SK-N-SH (cell line): Measurements from ENCODE around the gene ADAMTSL1. TPM values are rescaled to one million over a fixed set of nuclear protein-coding genes. Genes with fewer than 3 reads are reported as not detected.

ENCODE experiments used
- CTCF ChIA-PET: fragments of 300-600, 350-600 bp; formaldehyde crosslinking; extraction: SDS; loops from one replicate; lab custom pipeline; 2021; lab: Yijun Ruan, JAX
- POLR2A ChIA-PET: fragments of 350-600 bp; sonication (Branson Sonifier 250); formaldehyde crosslinking; extraction: SDS; loops from one replicate; lab custom pipeline; 2020; ENCODE audit warnings: antibody characterized with exemption, inconsistent platforms; lab: Yijun Ruan, JAX
- DNase-seq: peaks from one replicate; pipeline ENCODE4 v3.0.0; 2012
- H2AFZ ChIP-seq: fragments of 200-600 bp; sonication (generic); 2 replicates; pipeline ENCODE4 v1.8.1; 2016; ENCODE audit warnings: antibody characterized with exemption, mild to moderate bottlenecking, low read depth
- H3F3A ChIP-seq: fragments of 200-600 bp; sonication (generic); replicated peaks from 2 replicates; pipeline ENCODE3; 2016; ENCODE audit warnings: antibody characterized with exemption, mild to moderate bottlenecking; ENCODE audit not compliant: insufficient read depth
- H3K27ac ChIP-seq, 2 experiments: fragments of 200-500 bp in 1 of 2; fragments of 200-600 bp in 1 of 2; sonication (Bioruptor generic) in 1 of 2; sonication (generic), shearing (Covaris generic) in 1 of 2; 2 replicates each; pipeline versions ENCODE4 v1.5.1 to v1.6.1; 2014 to 2016; ENCODE audit warnings: low read depth in 2 of 2, inconsistent platforms in 1 of 2, low read length in 1 of 2, mild to moderate bottlenecking in 1 of 2, mixed read lengths in 1 of 2
- H3K27me3 ChIP-seq: fragments of 200-600 bp; sonication (generic), shearing (Covaris generic); 2 replicates; pipeline ENCODE4 v1.6.1; 2016; ENCODE audit warnings: mixed run types; ENCODE audit not compliant: insufficient read depth
- H3K36me3 ChIP-seq, 2 experiments: fragments of 200-500 bp in 1 of 2; fragments of 200-600 bp in 1 of 2; sonication (Bioruptor generic) in 1 of 2; sonication (generic) in 1 of 2; replicated peaks in 1 of 2; 2 replicates each; pipeline versions ENCODE3 to v1.5.1; 2014 to 2016; ENCODE audit warnings: low read length in 1 of 2, mild to moderate bottlenecking in 1 of 2; ENCODE audit not compliant: insufficient read depth in 2 of 2, control insufficient read depth in 1 of 2
- H3K4me1 ChIP-seq, 2 experiments: fragments of 200-500 bp in 1 of 2; fragments of 200-600 bp in 1 of 2; sonication (Bioruptor generic) in 1 of 2; sonication (generic), shearing (Covaris generic) in 1 of 2; 2 replicates each; pipeline versions ENCODE4 v1.5.1 to v1.6.1; 2014 to 2016; ENCODE audit warnings: low read depth in 1 of 2, low read length in 1 of 2, mixed run types in 1 of 2; ENCODE audit not compliant: insufficient read depth in 2 of 2, control insufficient read depth in 1 of 2
- H3K4me2 ChIP-seq: fragments of 200-600 bp; sonication (generic), shearing (Covaris generic); 2 replicates; pipeline ENCODE4 v1.6.1; 2017; ENCODE audit warnings: mixed run types
- H3K4me3 ChIP-seq, 2 experiments: fragments of 200-500 bp in 1 of 2; fragments of 200-600 bp in 1 of 2; sonication (Bioruptor generic) in 1 of 2; sonication (generic), shearing (Covaris generic) in 1 of 2; 2 replicates each; pipeline versions ENCODE4 v1.5.1 to v1.8.1; 2014 to 2016; ENCODE audit warnings: low read depth in 2 of 2, inconsistent platforms in 1 of 2, low read length in 1 of 2, mild to moderate bottlenecking in 1 of 2, mixed read lengths in 1 of 2, moderate library complexity in 1 of 2
- H3K79me2 ChIP-seq: fragments of 200-600 bp; sonication (generic); 2 replicates; pipeline ENCODE4 v1.8.1; 2017; ENCODE audit warnings: mild to moderate bottlenecking; ENCODE audit not compliant: insufficient read depth
- H3K9ac ChIP-seq: fragments of 200-600 bp; sonication (generic); 2 replicates; pipeline ENCODE4 v1.6.1; 2017; ENCODE audit warnings: mixed run types
- H3K9me2 ChIP-seq: fragments of 200-600 bp; sonication (generic); 2 replicates; pipeline ENCODE4 v1.6.1; 2017; ENCODE audit warnings: mixed run types
- H3K9me3 ChIP-seq: fragments of 200-600 bp; sonication (generic); 2 replicates; pipeline ENCODE4 v1.6.1; 2017; ENCODE audit warnings: mixed run types, mild to moderate bottlenecking, moderate library complexity
- H4K20me1 ChIP-seq: fragments of 200-600 bp; sonication (generic); 2 replicates; pipeline ENCODE4 v1.6.1; 2017; ENCODE audit warnings: mild to moderate bottlenecking, mixed run types; ENCODE audit not compliant: insufficient read depth
- CTCF ChIP-seq: fragments of 200-600 bp; sonication (generic); IDR thresholded peaks from 2 replicates; pipeline ENCODE4 v1.6.1; 2017; ENCODE audit warnings: antibody characterized with exemption, mild to moderate bottlenecking, moderate library complexity
- ELF1 ChIP-seq: IDR thresholded peaks from 2 replicates; pipeline ENCODE4 v1.4.0; 2012
- FOSL2 ChIP-seq: IDR thresholded peaks from 2 replicates; pipeline ENCODE4 v1.4.0; 2012; ENCODE audit warnings: low read depth, mild to moderate bottlenecking, moderate library complexity, borderline replicate concordance
- FOXJ3 ChIP-seq: sonication (generic); formaldehyde crosslinking; IDR thresholded peaks from 2 replicates; pipeline ENCODE4 v1.5.1; 2020; ENCODE audit warnings: mild to moderate bottlenecking, missing genetic modification reagents
- FOXM1 ChIP-seq: IDR thresholded peaks from 2 replicates; pipeline ENCODE4 v1.4.0; 2012; ENCODE audit warnings: low read depth, mild to moderate bottlenecking
- JUND ChIP-seq: IDR thresholded peaks from 2 replicates; pipeline ENCODE4 v1.4.0; 2012
- MXI1 ChIP-seq: IDR thresholded peaks from 2 replicates; pipeline ENCODE4 v1.6.1; 2012; ENCODE audit warnings: mild to moderate bottlenecking, low read depth, low read length, improper control_type of control experiment
- NRF1 ChIP-seq: IDR thresholded peaks from 2 replicates; pipeline ENCODE4 v1.6.1; 2012; ENCODE audit warnings: low read depth, mild to moderate bottlenecking, low read length
- PBX3 ChIP-seq: IDR thresholded peaks from 2 replicates; pipeline ENCODE4; 2012
- RAD21 ChIP-seq: IDR thresholded peaks from 2 replicates; pipeline ENCODE4 v1.6.1; 2012; ENCODE audit warnings: mild to moderate bottlenecking, low read length
- REST ChIP-seq: IDR thresholded peaks from 2 replicates; pipeline ENCODE4 v1.6.1; 2012; ENCODE audit warnings: mild to moderate bottlenecking, low read depth, low read length, moderate library complexity
- RFX5 ChIP-seq: IDR thresholded peaks from 2 replicates; pipeline ENCODE4 v1.6.1; 2012; ENCODE audit warnings: mild to moderate bottlenecking, improper control_type of control experiment, low read length
- SIN3A ChIP-seq: IDR thresholded peaks from 2 replicates; pipeline ENCODE4 v1.6.1; 2012; ENCODE audit warnings: low read depth, mild to moderate bottlenecking, low read length, moderate library complexity, borderline replicate concordance
- TAF1 ChIP-seq: IDR thresholded peaks from 2 replicates; pipeline ENCODE4 v1.6.1; 2012; ENCODE audit warnings: low read depth, mild to moderate bottlenecking, low read length, moderate library complexity, borderline replicate concordance
- TCF12 ChIP-seq: IDR thresholded peaks from 2 replicates; pipeline ENCODE4 v1.4.0; 2012
- TEAD4 ChIP-seq: IDR thresholded peaks from 2 replicates; pipeline ENCODE4 v1.4.0; 2012; ENCODE audit warnings: mild to moderate bottlenecking, borderline replicate concordance; ENCODE audit not compliant: insufficient read depth
- USF1 ChIP-seq: IDR thresholded peaks from 2 replicates; pipeline ENCODE4 v1.4.0; 2012; ENCODE audit warnings: low read depth, borderline replicate concordance
- USF2 ChIP-seq: fragments of 150-350 bp; IDR thresholded peaks from 2 replicates; pipeline ENCODE4 v1.6.1; 2017; ENCODE audit warnings: antibody characterized with exemption, low read length, low read depth, borderline replicate concordance
- polyA plus RNA-seq, 3 experiments: library from polyadenylated mRNA; depleted of rRNA; stranded (reverse); fragments of >200 nt; gene quantifications; 2 replicates each; pipeline ENCODE4 v1.2.3, GENCODE V29; 2012

Gene ADAMTSL1
- polyA plus RNA-seq, 1 of the 3 experiments (the other 2 are of a cell fraction): 114 TPM

- TF ChIP-seq PBX3: no peak
- no peak for TF ChIP-seq REST
- no peak for TF ChIP-seq TAF1
- no peak for TF ChIP-seq TCF12
- no peak for TF ChIP-seq JUND
- TF ChIP-seq, all 33 proteins: peak for 0
These were observed 419.5 kb downstream of the ADAMTSL1 start (continued) for GRCh38 chr9:18893491-18893890.

GRCh38 chr9:18896004-18896403, 422.1 kb downstream of the ADAMTSL1 start:
- TF ChIP-seq FOXM1: no peak
- TF ChIP-seq SIN3A: no peak
- no peak for TF ChIP-seq TEAD4
- no peak for TF ChIP-seq CTCF
- no peak for TF ChIP-seq RFX5
- no peak for TF ChIP-seq RAD21
- TF ChIP-seq FOXJ3: no peak
- TF ChIP-seq TCF12: no peak
- TF ChIP-seq NRF1: no peak
- no peak for TF ChIP-seq USF2
- TF ChIP-seq JUND: no peak
- no peak for TF ChIP-seq FOSL2
- no peak for TF ChIP-seq MXI1
- TF ChIP-seq ELF1: no peak
- no peak for TF ChIP-seq USF1
- TF ChIP-seq REST: no peak
- Histone ChIP-seq H3K9me3 (peaks cover 21% of the 10 kb centered on the region), H3K27ac (no peak overlapping the region), H3K4me1 (peaks cover 0 to 6% of the 10 kb centered on the region in 2 experiments; a peak in 2 of 4 replicates), H4K20me1 (no peaks in the 10 kb centered on the region), H3F3A (peaks cover 16% of the 10 kb centered on the region), H3K9me2 (no peaks in the 10 kb centered on the region), H3K79me2 (no peaks in the 10 kb centered on the region), H2AFZ (no peak overlapping the region), H3K4me3 (no peak overlapping the region), H3K9ac (no peak overlapping the region), H3K27me3 (no peaks in the 10 kb centered on the region), H3K4me2 (no peak overlapping the region), H3K36me3 (peaks cover 12 to 92% of the 10 kb centered on the region in 2 experiments)
- ChIA-PET CTCF (interaction anchor here (0.6 kb wide), 1 partner anchor 296 kb away, joined by 5 read pairs; no protein-coding TSS in a partner anchor), POLR2A (no interaction called here)
- no peak for DNase-seq
